Measurements from ENCODE around the gene TBC1D16. TPM values are rescaled to one million over a fixed set of nuclear protein-coding genes. Genes with fewer than 3 reads are reported as not detected.

The TBC1D16 gene
- total RNA-seq, 6 experiments from 2014 or later, result 15.1 to 25.5 (median 17.9) TPM

DNA sequence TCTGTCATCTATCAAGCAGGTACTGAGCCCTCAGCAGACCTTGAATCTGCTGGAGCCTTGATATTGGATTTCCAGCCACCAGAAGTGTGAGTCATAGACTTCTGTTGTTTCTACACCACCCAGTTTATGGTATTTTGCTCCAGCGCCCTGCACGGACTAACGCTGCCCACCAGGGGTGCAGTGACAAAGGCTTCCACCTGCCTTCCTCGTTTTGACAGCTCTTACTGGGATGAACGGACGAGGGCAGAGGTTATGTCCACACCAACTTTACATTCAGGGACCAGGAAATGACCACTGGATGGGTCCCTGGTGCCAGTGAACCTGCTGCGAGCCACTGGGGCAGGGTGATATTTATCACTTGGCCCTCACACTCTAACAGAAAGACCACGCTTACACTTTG, 129.8 kb downstream of the TBC1D16 start:
- TF ChIP-seq CTCF (IDR thresholded peaks at IDR 0.05), result peak; percentile 45; the same call in 1 of the 2 replicates
- DNase-seq, result no peak
- Mint-ChIP-seq H3K9me3 (no peaks in the 10 kb centered on the region), H3K36me3 (ENCODE audit: low read depth) (no peaks in the 10 kb centered on the region), H3K4me3 (no peak overlapping the region), H3K4me1 (ENCODE audit: low read depth) (no peaks in the 10 kb centered on the region), H3K27me3 (ENCODE audit: insufficient read depth) (peaks cover 38% of the 10 kb centered on the region), H3K27ac (no peak overlapping the region)

DNA sequence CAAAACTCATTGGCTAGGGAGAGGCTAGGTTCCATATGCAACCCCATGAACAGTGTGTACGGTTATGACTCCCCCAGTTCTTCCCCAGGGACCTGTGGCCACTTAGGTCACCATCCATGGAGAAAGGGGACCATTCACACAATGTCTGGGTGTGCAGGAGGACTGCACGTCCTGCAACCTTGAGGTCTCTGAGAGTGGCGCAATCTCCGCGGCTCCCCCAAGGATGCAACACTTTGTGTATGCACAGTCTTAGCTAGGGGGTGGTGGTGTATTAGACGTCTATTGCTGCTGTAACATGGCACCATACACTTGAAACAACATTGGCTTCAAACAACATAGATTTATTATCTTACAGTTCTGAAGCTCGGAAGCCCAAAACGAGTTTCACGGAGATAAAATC, 130.8 kb downstream of the TBC1D16 start:
- Mint-ChIP-seq H3K4me3 (no peak overlapping the region), H3K27ac (no peak overlapping the region), H3K9me3 (no peaks in the 10 kb centered on the region), H3K27me3 (ENCODE audit: insufficient read depth) (peaks cover 38% of the 10 kb centered on the region), H3K4me1 (ENCODE audit: low read depth) (no peaks in the 10 kb centered on the region), H3K36me3 (ENCODE audit: low read depth) (no peaks in the 10 kb centered on the region)
- no peak for DNase-seq
- no peak for TF ChIP-seq CTCF (IDR thresholded peaks at IDR 0.05)

GRCh38 chr17:79902146-79902791, 133.4 kb downstream of the TBC1D16 start:
- H3K4me3 Mint-ChIP-seq, result no peak overlapping the region
- no peaks in the 10 kb centered on the region for H3K36me3 Mint-ChIP-seq (ENCODE audit: low read depth)
- no peak overlapping the region for H3K27ac Mint-ChIP-seq
- DNase-seq, result no peak
- TF ChIP-seq CTCF (IDR thresholded peaks at IDR 0.05), result no peak
- peaks cover 49% of the 10 kb centered on the region for H3K27me3 Mint-ChIP-seq (ENCODE audit: insufficient read depth)
- no peaks in the 10 kb centered on the region for H3K4me1 Mint-ChIP-seq (ENCODE audit: low read depth)
- no peaks in the 10 kb centered on the region for H3K9me3 Mint-ChIP-seq

- peaks cover 49% of the 10 kb centered on the region for H3K27me3 Mint-ChIP-seq (ENCODE audit: insufficient read depth)
- no peak for TF ChIP-seq CTCF (IDR thresholded peaks at IDR 0.05)
- H3K36me3 Mint-ChIP-seq (ENCODE audit: low read depth), result no peaks in the 10 kb centered on the region
- H3K27ac Mint-ChIP-seq, result no peak overlapping the region
- no peak overlapping the region for H3K4me3 Mint-ChIP-seq
- no peak for DNase-seq
- H3K4me1 Mint-ChIP-seq (ENCODE audit: low read depth), result no peaks in the 10 kb centered on the region
- H3K9me3 Mint-ChIP-seq, result no peaks in the 10 kb centered on the region
These were observed 134.5 kb downstream of the TBC1D16 start for GRCh38 chr17:79901131-79901530.

GRCh38 chr17:79899584-79899983, 136.1 kb downstream of the TBC1D16 start:
- Mint-ChIP-seq H3K36me3 (ENCODE audit: low read depth) (no peaks in the 10 kb centered on the region), H3K4me1 (ENCODE audit: low read depth) (no peaks in the 10 kb centered on the region), H3K9me3 (no peaks in the 10 kb centered on the region), H3K27ac (no peak overlapping the region), H3K27me3 (ENCODE audit: insufficient read depth) (peaks cover 43% of the 10 kb centered on the region), H3K4me3 (no peak overlapping the region)
- no peak for DNase-seq
- TF ChIP-seq CTCF (IDR thresholded peaks at IDR 0.05), result no peak
